A549 (cell line): ENCODE measurements around the gene B3GAT3. TPM values are rescaled to one million over a fixed set of nuclear protein-coding genes. Genes with fewer than 3 reads are reported as not detected.

Source experiments
- ATAC-seq, 2 experiments: fragments of 200-7000 bp in 1 of 2; fragments of >200 bp in 1 of 2; cut with Nextera tagmentation in 1 of 2; cut with Tn5 transposase in 1 of 2; 3 replicates each; pipeline versions ENCODE4 v1.8.0 to v1.9.1; 2018 to 2020; ENCODE audit warnings: mild to moderate bottlenecking in 1 of 2, moderate library complexity in 1 of 2
- CTCF ChIA-PET: fragments of 300-600 bp; sonication (Branson Sonifier 250); formaldehyde crosslinking; extraction: SDS; loops from one replicate; lab custom pipeline; 2021; ENCODE audit warnings: antibody characterized with exemption, inconsistent platforms; lab: Yijun Ruan, JAX
- POLR2A ChIA-PET: fragments of 350-600 bp; formaldehyde crosslinking; extraction: SDS; loops from one replicate; lab custom pipeline; 2021; ENCODE audit warnings: antibody characterized with exemption, inconsistent platforms; lab: Yijun Ruan, JAX
- DNase-seq, 2 experiments: peaks; one replicate each; pipeline versions ENCODE4 v3.0.0 to v3.0.0-alpha.2; 2011 to 2016; ENCODE audit warnings: low read depth in 1 of 2, low spot score in 1 of 2
- FAIRE-seq: peaks from 2 replicates; lab custom pipeline; 2011; peaks lifted over from hg19 to GRCh38; lab: Jason Lieb, UNC
- H3K27ac ChIP-seq, 2 experiments: fragments of >200 bp; sonication (Bioruptor Twin); formaldehyde crosslinking; 3 replicates each; pipeline ENCODE4 v1.5.1; 2016 to 2017
- H3K4me1 ChIP-seq: fragments of >200 bp; sonication (Bioruptor Twin); formaldehyde crosslinking; 3 replicates; pipeline ENCODE4 v1.6.1; 2016
- H3K4me2 ChIP-seq: fragments of >200 bp; sonication (Bioruptor Twin); formaldehyde crosslinking; 3 replicates; pipeline ENCODE4 v1.6.1; 2016
- H3K4me3 ChIP-seq: fragments of >200 bp; sonication (Bioruptor Twin); formaldehyde crosslinking; 3 replicates; pipeline ENCODE4 v1.5.1; 2016
- H3K9me3 ChIP-seq: fragments of >200 bp; sonication (Bioruptor Twin); formaldehyde crosslinking; 3 replicates; pipeline ENCODE4 v1.6.1; 2016
- CHD4 ChIP-seq: fragments of 200-600 bp; sonication (generic); IDR thresholded peaks from 2 replicates; pipeline ENCODE4 v1.6.1; 2016; ENCODE audit warnings: antibody characterized with exemption, mild to moderate bottlenecking, borderline replicate concordance
- EHMT2 ChIP-seq: fragments of 200-600 bp; sonication (generic); IDR thresholded peaks from 2 replicates; pipeline ENCODE4 v1.6.1; 2016; ENCODE audit warnings: antibody characterized with exemption, low read depth, mild to moderate bottlenecking, moderate library complexity
- FOSL2 ChIP-seq, 2 experiments: fragments of 450-650 bp in 1 of 2; fragments of >200 bp in 1 of 2; sonication (Bioruptor Twin) in 1 of 2; formaldehyde crosslinking; IDR thresholded peaks; 2 replicates each; pipeline versions ENCODE4 v1.5.0 to v1.6.1; 2016 to 2020; ENCODE audit warnings: mild to moderate bottlenecking in 1 of 2, moderate library complexity in 1 of 2
- HDAC2 ChIP-seq: fragments of 200-600 bp; sonication (generic); IDR thresholded peaks from 2 replicates; pipeline ENCODE4 v1.6.1; 2016
- HMGXB4 ChIP-seq: fragments of 250-450 bp; sonication (Bioruptor Pico); IDR thresholded peaks from 2 replicates; pipeline ENCODE4 v1.5.0; 2021; ENCODE audit warnings: mild to moderate bottlenecking, moderate library complexity, borderline replicate concordance
- HOXB5 ChIP-seq: fragments of 250-450 bp; sonication (Bioruptor Pico); IDR thresholded peaks from 2 replicates; pipeline ENCODE4 v1.5.0; 2020; ENCODE audit warnings: mild to moderate bottlenecking, moderate library complexity
- MAX ChIP-seq: IDR thresholded peaks from 2 replicates; pipeline ENCODE4 v1.6.1; 2012
- NFE2L2 ChIP-seq: fragments of 150-350 bp; conservative IDR thresholded peaks from 2 replicates; pipeline ENCODE4 v1.6.1; 2014; ENCODE audit warnings: low read length
- POLR2AphosphoS2 ChIP-seq: conservative IDR thresholded peaks from 2 replicates; pipeline ENCODE4 v1.6.1; 2012; ENCODE audit warnings: low read length, improper control_type of control experiment, inconsistent platforms
- ZNF302 ChIP-seq: fragments of 250-450 bp; sonication (Bioruptor Pico); IDR thresholded peaks from 2 replicates; pipeline ENCODE4 v1.9.0; 2021; ENCODE audit warnings: inconsistent platforms, mild to moderate bottlenecking, moderate library complexity
- WGBS: methylation state at CpG from one replicate; pipeline ENCODE4 v1.1.6; 2017; ENCODE audit errors: missing lambda C conversion rate; 5-methylcytosine and 5-hydroxymethylcytosine counted together
- polyA plus RNA-seq, 4 experiments: library from polyadenylated mRNA; depleted of rRNA in 3 of 4; stranded (reverse); fragments of >200 nt; fragmentation: RNase III in 1 of 4; extraction: RNeasy Plus Mini Kit Qiagen cat#74134 plus additional on column Dnase treatment in 1 of 4; gene quantifications; 2 replicates in 3 of 4; 3 replicates in 1 of 4; pipeline ENCODE4 v1.2.3, GENCODE V29; 2011 to 2017
- small RNA-seq, 6 experiments: library from RNA; depleted of rRNA; stranded (forward); fragments of <200 nt; gene quantifications; one replicate each; pipeline ENCODE3, GENCODE V24; 2012

The B3GAT3 gene
- polyA plus RNA-seq, 2 of the 4 experiments (the other 2 are of a cell fraction), result 19.0 to 41.0 TPM

GRCh38 chr11:62567018-62567633, 54.7 kb downstream of the B3GAT3 start:
- no peak for FAIRE-seq
- WGBS, result 81% methylated on average over 8 of the region's 8 CpGs

GRCh38 chr11:62566247-62566646, 55.5 kb downstream of the B3GAT3 start:
- POLR2A ChIA-PET, result interaction anchor here (1.2 to 1.4 kb wide), 3 partner anchors 9 to 25 kb away, joined by 3 to 4 read pairs (median 3); partner anchors contain the start of gene TUT1
- H3K27ac ChIP-seq, result no peak overlapping the region
- FAIRE-seq, result no peak

More at GRCh38 chr11:62567018-62567633, 54.7 kb downstream of the B3GAT3 start:
- ATAC-seq (no peak), DNase-seq (no peak)
- Histone ChIP-seq H3K27ac (no peak overlapping the region), H3K9me3 (no peaks in the 10 kb centered on the region), H3K4me3 (no peak overlapping the region), H3K4me2 (no peak overlapping the region; the same call in 2 of the 3 replicates), H3K4me1 (peaks cover 79% of the 10 kb centered on the region)
- POLR2A ChIA-PET, result interaction anchor here (1.2 to 1.3 kb wide), 2 partner anchors 10 to 24 kb away, joined by 3 read pairs; partner anchors contain the start of gene TUT1
- CTCF ChIA-PET, result interaction anchor here (1.1 to 2.6 kb wide), 5 partner anchors 24 to 142 kb away, joined by 3 to 21 read pairs (median 7); no protein-coding TSS in a partner anchor
- TF ChIP-seq POLR2AphosphoS2 (no peak), EHMT2 (no peak), FOSL2 (IDR thresholded peaks at IDR 0.05) (no peak), FOSL2 (CRISPR knock-in tag; IDR thresholded peaks at IDR 0.05) (no peak), HDAC2 (no peak), HOXB5 (CRISPR knock-in tag) (no peak), NFE2L2 (no peak), MAX (no peak), HMGXB4 (CRISPR knock-in tag) (no peak)

More at GRCh38 chr11:62566247-62566646, 55.5 kb downstream of the B3GAT3 start:
- ATAC-seq (no peak), DNase-seq (no peak)
- TF ChIP-seq ZNF302 (CRISPR knock-in tag) (no peak), CHD4 (no peak), EHMT2 (no peak)
- H3K4me2 ChIP-seq, result peak overlapping the region; percentile 19
- CTCF ChIA-PET, result interaction anchor here (1.0 to 4.1 kb wide), 9 partner anchors 9 to 171 kb away, joined by 3 to 26 read pairs (median 5); no protein-coding TSS in a partner anchor
- no peak overlapping the region for H3K4me3 ChIP-seq
- H3K9me3 ChIP-seq, result no peaks in the 10 kb centered on the region
- WGBS, result 93% methylated on average over 8 of the region's 8 CpGs
- H3K4me1 ChIP-seq, result peaks cover 79% of the 10 kb centered on the region

Small RNAs within 50 kb of the gene (small RNA-seq; reads per million reads assigned to genes)
- 0 reads per million in 6 experiments for gene AP001458.1
- 0 to 1.4 (median 0) reads per million in 6 experiments for gene MIR6747
- gene SNORA57, result 0 reads per million in 6 experiments

Other genes with a start within 250 kb of the B3GAT3 start
- 0.47 TPM in 1 of 2 replicates, not detected in the other for gene SCGB1A1, start 203.0 kb downstream of the B3GAT3 start, polyA plus RNA-seq (2011; rRNA removed)
- not detected in 3 replicates for gene SCGB1A1, start 203.0 kb downstream of the B3GAT3 start, polyA plus RNA-seq (2017; fragmentation: RNase III; extraction: RNeasy Plus Mini Kit Qiagen cat#74134 plus additional on column Dnase treatment)
- 82.0 and 98.0 TPM in 2 replicates for gene AHNAK, start 75.2 kb downstream of the B3GAT3 start, polyA plus RNA-seq (2011; rRNA removed)
- gene AHNAK, start 75.2 kb downstream of the B3GAT3 start, polyA plus RNA-seq (2017; fragmentation: RNase III; extraction: RNeasy Plus Mini Kit Qiagen cat#74134 plus additional on column Dnase treatment), result 41.5 to 62.9 TPM (median 43.3 TPM) in 3 replicates
- 1,728 and 1,795 TPM in 2 replicates for gene EEF1G, start 48.1 kb downstream of the B3GAT3 start, polyA plus RNA-seq (2011; rRNA removed)
- gene EEF1G, start 48.1 kb downstream of the B3GAT3 start, polyA plus RNA-seq (2017; fragmentation: RNase III; extraction: RNeasy Plus Mini Kit Qiagen cat#74134 plus additional on column Dnase treatment), result 1,570 to 1,588 TPM (median 1,580 TPM) in 3 replicates
- gene TUT1, start 30.5 kb downstream of the B3GAT3 start, polyA plus RNA-seq (2011; rRNA removed), result 12.9 and 15.5 TPM in 2 replicates
- 9.9 to 11.7 TPM (median 11.1 TPM) in 3 replicates for gene TUT1, start 30.5 kb downstream of the B3GAT3 start, polyA plus RNA-seq (2017; fragmentation: RNase III; extraction: RNeasy Plus Mini Kit Qiagen cat#74134 plus additional on column Dnase treatment)
- 21.8 and 44.3 TPM in 2 replicates for gene MTA2, start 20.1 kb downstream of the B3GAT3 start, polyA plus RNA-seq (2011; rRNA removed)
- gene MTA2, start 20.1 kb downstream of the B3GAT3 start, polyA plus RNA-seq (2017; fragmentation: RNase III; extraction: RNeasy Plus Mini Kit Qiagen cat#74134 plus additional on column Dnase treatment), result 79.3 to 85.0 TPM (median 84.5 TPM) in 3 replicates
- gene EML3, start 9.2 kb downstream of the B3GAT3 start, polyA plus RNA-seq (2011; rRNA removed), result 15.2 and 19.7 TPM in 2 replicates
- gene EML3, start 9.2 kb downstream of the B3GAT3 start, polyA plus RNA-seq (2017; fragmentation: RNase III; extraction: RNeasy Plus Mini Kit Qiagen cat#74134 plus additional on column Dnase treatment), result 21.4 to 28.0 TPM (median 27.2 TPM) in 3 replicates
- gene ROM1, start 8.7 kb downstream of the B3GAT3 start, polyA plus RNA-seq (2011; rRNA removed), result 0.92 and 1.6 TPM in 2 replicates
- gene ROM1, start 8.7 kb downstream of the B3GAT3 start, polyA plus RNA-seq (2017; fragmentation: RNase III; extraction: RNeasy Plus Mini Kit Qiagen cat#74134 plus additional on column Dnase treatment), result 2.8 to 3.7 TPM (median 3.2 TPM) in 3 replicates
- gene GANAB, start 24.6 kb upstream of the B3GAT3 start, polyA plus RNA-seq (2011; rRNA removed), result 215 and 308 TPM in 2 replicates
- 206 to 220 TPM (median 214 TPM) in 3 replicates for gene GANAB, start 24.6 kb upstream of the B3GAT3 start, polyA plus RNA-seq (2017; fragmentation: RNase III; extraction: RNeasy Plus Mini Kit Qiagen cat#74134 plus additional on column Dnase treatment)
- gene INTS5, start 31.3 kb upstream of the B3GAT3 start, polyA plus RNA-seq (2011; rRNA removed), result 9.7 and 12.3 TPM in 2 replicates
- gene INTS5, start 31.3 kb upstream of the B3GAT3 start, polyA plus RNA-seq (2017; fragmentation: RNase III; extraction: RNeasy Plus Mini Kit Qiagen cat#74134 plus additional on column Dnase treatment), result 11.2 to 11.8 TPM (median 11.3 TPM) in 3 replicates
- 89.1 and 91.7 TPM in 2 replicates for gene C11orf98, start 43.2 kb upstream of the B3GAT3 start, polyA plus RNA-seq (2011; rRNA removed)
- gene C11orf98, start 43.2 kb upstream of the B3GAT3 start, polyA plus RNA-seq (2017; fragmentation: RNase III; extraction: RNeasy Plus Mini Kit Qiagen cat#74134 plus additional on column Dnase treatment), result 128 to 161 TPM (median 140 TPM) in 3 replicates
- gene CSKMT, start 43.3 kb upstream of the B3GAT3 start, polyA plus RNA-seq (2011; rRNA removed), result 5.4 and 5.7 TPM in 2 replicates
- gene CSKMT, start 43.3 kb upstream of the B3GAT3 start, polyA plus RNA-seq (2017; fragmentation: RNase III; extraction: RNeasy Plus Mini Kit Qiagen cat#74134 plus additional on column Dnase treatment), result 12.9 to 18.2 TPM (median 14.3 TPM) in 3 replicates
- gene UQCC3, start 49.7 kb upstream of the B3GAT3 start, polyA plus RNA-seq (2011; rRNA removed), result 13.9 and 20.2 TPM in 2 replicates
- gene UQCC3, start 49.7 kb upstream of the B3GAT3 start, polyA plus RNA-seq (2017; fragmentation: RNase III; extraction: RNeasy Plus Mini Kit Qiagen cat#74134 plus additional on column Dnase treatment), result 27.8 to 31.1 TPM (median 28.7 TPM) in 3 replicates
- gene LBHD1, start 50.3 kb upstream of the B3GAT3 start, polyA plus RNA-seq (2011; rRNA removed), result 4.1 and 5.3 TPM in 2 replicates
- gene LBHD1, start 50.3 kb upstream of the B3GAT3 start, polyA plus RNA-seq (2017; fragmentation: RNase III; extraction: RNeasy Plus Mini Kit Qiagen cat#74134 plus additional on column Dnase treatment), result 4.9 to 8.3 TPM (median 6.8 TPM) in 3 replicates
- gene UBXN1, start 57.1 kb upstream of the B3GAT3 start, polyA plus RNA-seq (2011; rRNA removed), result 56.8 and 120 TPM in 2 replicates
- 110 to 117 TPM (median 117 TPM) in 3 replicates for gene UBXN1, start 57.1 kb upstream of the B3GAT3 start, polyA plus RNA-seq (2017; fragmentation: RNase III; extraction: RNeasy Plus Mini Kit Qiagen cat#74134 plus additional on column Dnase treatment)
- 0.03 and 0.04 TPM in 2 replicates for gene LRRN4CL, start 67.5 kb upstream of the B3GAT3 start, polyA plus RNA-seq (2011; rRNA removed)
- gene LRRN4CL, start 67.5 kb upstream of the B3GAT3 start, polyA plus RNA-seq (2017; fragmentation: RNase III; extraction: RNeasy Plus Mini Kit Qiagen cat#74134 plus additional on column Dnase treatment), result 0.03 to 0.08 TPM (median 0.08 TPM) in 3 replicates
- 63.9 and 101 TPM in 2 replicates for gene BSCL2, start 85.4 kb upstream of the B3GAT3 start, polyA plus RNA-seq (2011; rRNA removed)
- 63.0 to 72.4 TPM (median 64.5 TPM) in 3 replicates for gene BSCL2, start 85.4 kb upstream of the B3GAT3 start, polyA plus RNA-seq (2017; fragmentation: RNase III; extraction: RNeasy Plus Mini Kit Qiagen cat#74134 plus additional on column Dnase treatment)
- gene GNG3, start 85.7 kb upstream of the B3GAT3 start, polyA plus RNA-seq (2011; rRNA removed), result not detected in 2 replicates
- gene GNG3, start 85.7 kb upstream of the B3GAT3 start, polyA plus RNA-seq (2017; fragmentation: RNase III; extraction: RNeasy Plus Mini Kit Qiagen cat#74134 plus additional on column Dnase treatment), result 0.15 TPM in 1 of 3 replicates, not detected in the others
- gene HNRNPUL2, start 105.5 kb upstream of the B3GAT3 start, polyA plus RNA-seq (2011; rRNA removed), result 31.4 and 31.6 TPM in 2 replicates
- 71.3 to 79.5 TPM (median 74.4 TPM) in 3 replicates for gene HNRNPUL2, start 105.5 kb upstream of the B3GAT3 start, polyA plus RNA-seq (2017; fragmentation: RNase III; extraction: RNeasy Plus Mini Kit Qiagen cat#74134 plus additional on column Dnase treatment)
- gene TTC9C, start 106.5 kb upstream of the B3GAT3 start, polyA plus RNA-seq (2011; rRNA removed), result 42.6 and 44.0 TPM in 2 replicates
- gene TTC9C, start 106.5 kb upstream of the B3GAT3 start, polyA plus RNA-seq (2017; fragmentation: RNase III; extraction: RNeasy Plus Mini Kit Qiagen cat#74134 plus additional on column Dnase treatment), result 32.6 to 34.1 TPM (median 33.5 TPM) in 3 replicates
- gene ZBTB3, start 132.2 kb upstream of the B3GAT3 start, polyA plus RNA-seq (2011; rRNA removed), result 3.0 and 3.1 TPM in 2 replicates
- 1.4 to 2.2 TPM (median 2.0 TPM) in 3 replicates for gene ZBTB3, start 132.2 kb upstream of the B3GAT3 start, polyA plus RNA-seq (2017; fragmentation: RNase III; extraction: RNeasy Plus Mini Kit Qiagen cat#74134 plus additional on column Dnase treatment)
- gene POLR2G, start 139.6 kb upstream of the B3GAT3 start, polyA plus RNA-seq (2011; rRNA removed), result 308 and 324 TPM in 2 replicates
- gene POLR2G, start 139.6 kb upstream of the B3GAT3 start, polyA plus RNA-seq (2017; fragmentation: RNase III; extraction: RNeasy Plus Mini Kit Qiagen cat#74134 plus additional on column Dnase treatment), result 186 to 199 TPM (median 188 TPM) in 3 replicates
- 14.0 and 17.5 TPM in 2 replicates for gene TAF6L, start 149.4 kb upstream of the B3GAT3 start, polyA plus RNA-seq (2011; rRNA removed)
- 20.8 to 23.5 TPM (median 22.7 TPM) in 3 replicates for gene TAF6L, start 149.4 kb upstream of the B3GAT3 start, polyA plus RNA-seq (2017; fragmentation: RNase III; extraction: RNeasy Plus Mini Kit Qiagen cat#74134 plus additional on column Dnase treatment)
- gene TMEM179B, start 165.4 kb upstream of the B3GAT3 start, polyA plus RNA-seq (2011; rRNA removed), result 64.7 and 105 TPM in 2 replicates
- 57.6 to 64.4 TPM (median 62.8 TPM) in 3 replicates for gene TMEM179B, start 165.4 kb upstream of the B3GAT3 start, polyA plus RNA-seq (2017; fragmentation: RNase III; extraction: RNeasy Plus Mini Kit Qiagen cat#74134 plus additional on column Dnase treatment)
- 20.6 and 26.5 TPM in 2 replicates for gene TMEM223, start 170.0 kb upstream of the B3GAT3 start, polyA plus RNA-seq (2011; rRNA removed)
- 20.1 to 24.3 TPM (median 23.5 TPM) in 3 replicates for gene TMEM223, start 170.0 kb upstream of the B3GAT3 start, polyA plus RNA-seq (2017; fragmentation: RNase III; extraction: RNeasy Plus Mini Kit Qiagen cat#74134 plus additional on column Dnase treatment)
- 35.5 and 50.7 TPM in 2 replicates for gene NXF1, start 183.5 kb upstream of the B3GAT3 start, polyA plus RNA-seq (2011; rRNA removed)
- gene NXF1, start 183.5 kb upstream of the B3GAT3 start, polyA plus RNA-seq (2017; fragmentation: RNase III; extraction: RNeasy Plus Mini Kit Qiagen cat#74134 plus additional on column Dnase treatment), result 46.6 to 47.7 TPM (median 46.9 TPM) in 3 replicates
- gene STX5, start 210.1 kb upstream of the B3GAT3 start, polyA plus RNA-seq (2011; rRNA removed), result 30.3 and 32.3 TPM in 2 replicates
- 16.8 to 21.0 TPM (median 19.5 TPM) in 3 replicates for gene STX5, start 210.1 kb upstream of the B3GAT3 start, polyA plus RNA-seq (2017; fragmentation: RNase III; extraction: RNeasy Plus Mini Kit Qiagen cat#74134 plus additional on column Dnase treatment)
- not detected in 2 replicates for gene TEX54, start 210.9 kb upstream of the B3GAT3 start, polyA plus RNA-seq (2011; rRNA removed)
- gene TEX54, start 210.9 kb upstream of the B3GAT3 start, polyA plus RNA-seq (2017; fragmentation: RNase III; extraction: RNeasy Plus Mini Kit Qiagen cat#74134 plus additional on column Dnase treatment), result not detected in 3 replicates
- 47.6 and 52.9 TPM in 2 replicates for gene WDR74, start 217.6 kb upstream of the B3GAT3 start, polyA plus RNA-seq (2011; rRNA removed)
- 88.9 to 100 TPM (median 90.6 TPM) in 3 replicates for gene WDR74, start 217.6 kb upstream of the B3GAT3 start, polyA plus RNA-seq (2017; fragmentation: RNase III; extraction: RNeasy Plus Mini Kit Qiagen cat#74134 plus additional on column Dnase treatment)